Lower leg skin (tissue), 4 donors: ENCODE measurements around the gene DIP2C. TPM values are rescaled to one million over a fixed set of nuclear protein-coding genes. Genes with fewer than 3 reads are reported as not detected.

Experiments
- DNase-seq, 2 donors: peaks; one replicate each; pipeline ENCODE4 v3.0.0-alpha.2; 2019; ENCODE audit warnings: low spot score in 2 of 2
- H3K4me3 ChIP-seq: fragments of 200-600 bp; sonication (generic); 2 replicates; pipeline ENCODE4 v1.5.1; 2017; ENCODE audit warnings: mild to moderate bottlenecking, low read depth; ENCODE audit not compliant: poor library complexity, severe bottlenecking
- POLR2A ChIP-seq, 2 donors: fragments of 450-650 bp; IDR thresholded peaks; one replicate each; pipeline ENCODE4 v1.6.1; 2016 to 2017; ENCODE audit warnings: antibody characterized with exemption in 2 of 2, mild to moderate bottlenecking in 1 of 2, moderate library complexity in 1 of 2
- whole genome bisulfite sequencing, 2 donors: methylation state at CpG; one replicate each; pipeline ENCODE4 v1.1.5; 2018; 5-methylcytosine and 5-hydroxymethylcytosine counted together
- intact Hi-C: fragments of 100-400 bp; cut with DNase I; formaldehyde crosslinking; loops from one replicate; pipeline ENCODE4 v1.15.0; 2023; ENCODE audit warnings: low total_unique reads
- total RNA-seq, 4 donors: library from RNA; depleted of rRNA; stranded (reverse); fragments of >200 nt; gene quantifications; one replicate each; pipeline ENCODE4 v1.1.0, GENCODE V29; 2016
- TF ChIP-seq, protein P1 (sequence below), 3 donors: fragments of 450-650 bp; IDR thresholded peaks; one replicate each; pipeline ENCODE4 v1.5.1; 2016; ENCODE audit warnings: antibody characterized with exemption in 3 of 3, mild to moderate bottlenecking in 3 of 3, moderate library complexity in 2 of 3

DIP2C gene
- total RNA-seq, 4 donors from 2014 or later: 6.2 to 14.7 (median 10.6) TPM

- intact Hi-C loops: no loop called here
- no peak for DNase-seq
- no peak overlapping the region for H3K4me3 ChIP-seq
- WGBS, 2 donors: 81 to 86% methylated on average over 19 of the region's 19 CpGs
- TF ChIP-seq, protein P1, sequence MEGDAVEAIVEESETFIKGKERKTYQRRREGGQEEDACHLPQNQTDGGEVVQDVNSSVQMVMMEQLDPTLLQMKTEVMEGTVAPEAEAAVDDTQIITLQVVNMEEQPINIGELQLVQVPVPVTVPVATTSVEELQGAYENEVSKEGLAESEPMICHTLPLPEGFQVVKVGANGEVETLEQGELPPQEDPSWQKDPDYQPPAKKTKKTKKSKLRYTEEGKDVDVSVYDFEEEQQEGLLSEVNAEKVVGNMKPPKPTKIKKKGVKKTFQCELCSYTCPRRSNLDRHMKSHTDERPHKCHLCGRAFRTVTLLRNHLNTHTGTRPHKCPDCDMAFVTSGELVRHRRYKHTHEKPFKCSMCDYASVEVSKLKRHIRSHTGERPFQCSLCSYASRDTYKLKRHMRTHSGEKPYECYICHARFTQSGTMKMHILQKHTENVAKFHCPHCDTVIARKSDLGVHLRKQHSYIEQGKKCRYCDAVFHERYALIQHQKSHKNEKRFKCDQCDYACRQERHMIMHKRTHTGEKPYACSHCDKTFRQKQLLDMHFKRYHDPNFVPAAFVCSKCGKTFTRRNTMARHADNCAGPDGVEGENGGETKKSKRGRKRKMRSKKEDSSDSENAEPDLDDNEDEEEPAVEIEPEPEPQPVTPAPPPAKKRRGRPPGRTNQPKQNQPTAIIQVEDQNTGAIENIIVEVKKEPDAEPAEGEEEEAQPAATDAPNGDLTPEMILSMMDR (IDR thresholded peaks at IDR 0.05): no peak
- no peak for TF ChIP-seq POLR2A (IDR thresholded peaks at IDR 0.05)
Observed at GRCh38 chr10:623014-623413, 66.5 kb downstream of the DIP2C start.

DNA sequence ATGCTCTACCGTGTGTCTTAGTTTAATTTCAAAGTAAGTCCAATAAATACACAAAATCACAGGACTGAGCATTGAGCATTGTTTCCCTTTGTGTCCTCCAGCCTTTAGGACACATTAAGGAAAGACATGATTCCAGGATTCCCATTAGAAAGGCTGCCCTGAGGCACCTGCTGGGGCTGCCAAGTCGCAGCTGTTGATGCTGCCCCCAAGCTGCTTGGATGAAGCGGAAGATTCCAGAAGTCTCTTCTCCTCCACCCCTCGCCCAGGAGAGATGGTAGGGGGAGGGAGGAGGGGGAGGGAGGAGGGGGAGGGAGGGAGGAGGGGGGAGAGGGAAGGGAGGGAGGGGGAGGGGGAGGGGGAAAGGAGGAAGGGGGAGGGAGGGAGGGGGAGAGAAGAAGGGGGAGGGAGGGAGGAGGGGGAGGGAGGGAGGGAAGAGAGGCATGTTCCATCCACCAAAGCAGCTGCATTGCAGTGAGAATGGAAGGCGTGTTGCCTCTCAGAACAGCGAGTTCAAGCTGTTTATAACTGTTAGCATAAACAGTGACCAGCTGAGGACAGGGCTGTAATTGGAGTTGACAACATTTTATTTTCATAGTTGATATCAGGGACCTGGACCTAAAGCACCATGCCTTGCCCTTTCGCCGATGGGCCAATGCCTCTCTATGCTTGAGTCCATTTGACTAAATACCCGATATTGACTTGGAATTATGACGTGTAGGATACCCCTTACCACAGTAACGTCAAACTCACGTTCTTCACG lies 67.3 kb downstream of the DIP2C start:
- no peak for DNase-seq
- H3K4me3 ChIP-seq: no peak overlapping the region
- no peak for TF ChIP-seq POLR2A (IDR thresholded peaks at IDR 0.05)
- TF ChIP-seq, protein P1 (IDR thresholded peaks at IDR 0.05): no peak
- intact Hi-C loops: no loop called here
- WGBS, 2 donors: 70 to 76% methylated on average over 13 of the region's 13 CpGs

- 83 to 84% methylated on average over 13 of the region's 13 CpGs for WGBS, 2 donors
- no peak for DNase-seq
- intact Hi-C loops: no loop called here
- TF ChIP-seq POLR2A (IDR thresholded peaks at IDR 0.05): no peak
- TF ChIP-seq, protein P1 (IDR thresholded peaks at IDR 0.05): no peak
- no peak overlapping the region for H3K4me3 ChIP-seq
Observed at GRCh38 chr10:621513-621912, 68.0 kb downstream of the DIP2C start.

DNA sequence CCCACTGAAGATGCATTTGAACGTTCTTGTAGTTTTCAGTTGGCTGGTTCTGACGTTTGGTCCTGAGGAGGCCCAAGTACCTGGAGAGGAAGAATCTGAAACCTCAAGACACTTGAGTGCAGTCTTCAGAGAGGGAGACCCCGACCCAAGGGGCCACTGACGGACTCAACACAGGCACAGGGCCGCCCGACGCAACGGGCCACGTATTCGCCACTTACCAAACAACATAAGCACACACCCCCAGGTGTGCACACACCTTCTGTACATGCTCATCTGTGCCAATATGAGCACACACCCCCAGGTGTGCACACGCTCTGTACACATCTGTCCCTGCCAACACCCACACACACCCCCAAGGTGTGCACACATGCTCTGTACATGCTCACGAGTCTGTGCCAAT lies 68.5 kb downstream of the DIP2C start:
- intact Hi-C loops: no loop called here
- whole genome bisulfite sequencing, 2 donors: 88 to 89% methylated on average over 12 of the region's 12 CpGs
- H3K4me3 ChIP-seq: no peak overlapping the region
- TF ChIP-seq, protein P1 (IDR thresholded peaks at IDR 0.05): no peak
- TF ChIP-seq POLR2A (IDR thresholded peaks at IDR 0.05): no peak
- DNase-seq: no peak

- no peak for DNase-seq
- intact Hi-C loops: no loop called here
- TF ChIP-seq, protein P1 (IDR thresholded peaks at IDR 0.05): no peak
- no peak for TF ChIP-seq POLR2A (IDR thresholded peaks at IDR 0.05)
- no peak overlapping the region for H3K4me3 ChIP-seq
- 85 to 87% methylated on average over 7 of the region's 7 CpGs for WGBS, 2 donors
Observed at GRCh38 chr10:620417-620816, 69.1 kb downstream of the DIP2C start.

- TF ChIP-seq POLR2A (IDR thresholded peaks at IDR 0.05): no peak
- TF ChIP-seq, protein P1 (IDR thresholded peaks at IDR 0.05): no peak
- intact Hi-C loops: no loop called here
Observed at GRCh38 chr10:619710-620109, 69.8 kb downstream of the DIP2C start.

More at GRCh38 chr10:619710-620109, 69.8 kb downstream of the DIP2C start:
- 86 to 92% methylated on average over 10 to 11 of the region's 12 CpGs for WGBS, 2 donors
- no peak overlapping the region for H3K4me3 ChIP-seq
- DNase-seq: no peak
